H1 (cell line): ENCODE measurements around the gene TMIGD3. TPM values are rescaled to one million over a fixed set of nuclear protein-coding genes. Genes with fewer than 3 reads are reported as not detected.

Experiments
- BACH1 ChIP-seq: IDR thresholded peaks from 2 replicates; pipeline ENCODE4 v1.6.1; 2012; ENCODE audit warnings: low read length, improper control_type of control experiment
- NANOG ChIP-seq: IDR thresholded peaks from 2 replicates; pipeline ENCODE4 v1.6.1; 2011; ENCODE audit warnings: low read length, low read depth, mild to moderate bottlenecking, inconsistent platforms; ENCODE audit not compliant: insufficient read depth, poor library complexity, severe bottlenecking
- RXRA ChIP-seq: IDR thresholded peaks from 2 replicates; pipeline ENCODE4 v1.6.1; 2011; ENCODE audit warnings: low read depth, mild to moderate bottlenecking, low read length, moderate library complexity; ENCODE audit not compliant: insufficient read depth
- SRF ChIP-seq: IDR thresholded peaks from 2 replicates; pipeline ENCODE4 v1.6.1; 2011; ENCODE audit warnings: mild to moderate bottlenecking, low read depth, low read length, moderate library complexity
- polyA plus RNA-seq, 7 experiments: library from polyadenylated mRNA; depleted of rRNA in 3 of 7; stranded (reverse) in 5 of 7; unstranded in 2 of 7; fragments of >200 nt in 5 of 7; fragments of 200-250 nt in 2 of 7; gene quantifications; 1 replicate in 5 of 7; 2 replicates in 1 of 7; 4 replicates in 1 of 7; pipeline versions ENCODE4 v1.2.1 to v1.2.3, GENCODE V29; 2011 to 2013; ENCODE audit warnings: missing spikeins in 2 of 7, mixed read lengths in 2 of 7
- total RNA-seq: library from RNA; stranded (reverse); fragmentation: NEBNext Ultra II Directional; extraction: Animal tissue kit (Norgen Biotek cat#: 25700); gene quantifications from 2 replicates; pipeline ENCODE4 v1.2.1, GENCODE V29; 2021

TMIGD3 gene
- total and polyA plus RNA-seq, 2 of the 8 experiments (the other 6 are each of a cell fraction or from before 2014, with no cell fraction given), result not detected

DNA sequence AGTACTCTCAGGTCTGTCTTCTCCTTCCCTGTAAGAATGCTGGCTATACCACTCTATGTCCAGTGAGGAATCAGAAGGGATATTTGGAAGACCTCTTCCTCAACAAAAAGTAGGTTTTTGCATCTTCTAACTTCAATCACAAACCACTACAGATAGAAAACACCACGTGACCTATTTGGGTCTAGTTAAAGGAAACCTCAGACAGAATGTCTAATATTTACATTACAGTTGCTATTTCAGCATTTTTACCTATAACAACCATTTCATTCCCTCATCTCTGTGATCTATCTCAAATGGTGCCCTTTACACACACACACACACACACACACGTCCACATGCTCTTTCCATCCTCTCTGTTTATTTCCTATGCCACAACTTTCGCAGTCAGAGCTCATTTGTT is 7.9 kb upstream of the TMIGD3 start (continued):
- TF ChIP-seq SRF (no peak), BACH1 (no peak), RXRA (no peak), NANOG (no peak)
